Ishikawa (cell line): Measurements from ENCODE around the gene BCL2L11.

ENCODE experiments used
- EP300 ChIP-seq: IDR thresholded peaks from 2 replicates; pipeline ENCODE4 v1.6.1; 2012; ENCODE audit warnings: borderline replicate concordance
- TCF12 ChIP-seq: IDR thresholded peaks from 2 replicates; pipeline ENCODE4 v1.6.1; 2012; ENCODE audit warnings: low read depth

GRCh38 chr2:111135237-111135909, 14.7 kb downstream of the BCL2L11 start:
- no peak for TF ChIP-seq EP300
- no peak for TF ChIP-seq TCF12
